ENCODE data around the gene TENM3.

DNA sequence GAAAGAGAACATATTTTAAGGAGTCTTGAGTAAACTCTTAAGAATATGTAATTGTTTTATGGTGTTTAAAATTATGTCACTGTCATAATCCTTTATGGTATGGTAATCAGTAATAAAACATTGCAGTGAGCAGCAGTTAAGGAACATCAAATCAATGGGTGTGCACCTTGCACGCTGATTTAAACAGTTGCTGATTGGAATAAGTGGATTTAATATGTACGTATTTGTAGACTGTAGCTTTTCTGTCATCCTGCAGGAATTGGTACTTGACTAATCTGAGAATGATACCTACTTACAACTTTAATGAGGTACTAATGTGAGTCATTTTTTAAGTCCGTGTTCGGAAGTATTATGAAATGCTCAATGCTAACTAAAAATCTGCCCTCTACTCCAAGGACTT lies 461.7 kb downstream of the TENM3 start:
- TF ChIP-seq, protein P1, sequence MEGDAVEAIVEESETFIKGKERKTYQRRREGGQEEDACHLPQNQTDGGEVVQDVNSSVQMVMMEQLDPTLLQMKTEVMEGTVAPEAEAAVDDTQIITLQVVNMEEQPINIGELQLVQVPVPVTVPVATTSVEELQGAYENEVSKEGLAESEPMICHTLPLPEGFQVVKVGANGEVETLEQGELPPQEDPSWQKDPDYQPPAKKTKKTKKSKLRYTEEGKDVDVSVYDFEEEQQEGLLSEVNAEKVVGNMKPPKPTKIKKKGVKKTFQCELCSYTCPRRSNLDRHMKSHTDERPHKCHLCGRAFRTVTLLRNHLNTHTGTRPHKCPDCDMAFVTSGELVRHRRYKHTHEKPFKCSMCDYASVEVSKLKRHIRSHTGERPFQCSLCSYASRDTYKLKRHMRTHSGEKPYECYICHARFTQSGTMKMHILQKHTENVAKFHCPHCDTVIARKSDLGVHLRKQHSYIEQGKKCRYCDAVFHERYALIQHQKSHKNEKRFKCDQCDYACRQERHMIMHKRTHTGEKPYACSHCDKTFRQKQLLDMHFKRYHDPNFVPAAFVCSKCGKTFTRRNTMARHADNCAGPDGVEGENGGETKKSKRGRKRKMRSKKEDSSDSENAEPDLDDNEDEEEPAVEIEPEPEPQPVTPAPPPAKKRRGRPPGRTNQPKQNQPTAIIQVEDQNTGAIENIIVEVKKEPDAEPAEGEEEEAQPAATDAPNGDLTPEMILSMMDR (IDR thresholded peaks at IDR 0.05; ENCODE audit: low read depth, low read length), result no peak
- no peak for TF ChIP-seq POLR2A (IDR thresholded peaks at IDR 0.05; ENCODE audit: extremely low read depth, insufficient read length)
